Fibroblast of upper back skin (primary cell): ENCODE results near the gene CCDC120.
A peak's percentile ranks its signal among the peaks of the same experiment; 100 is the strongest.

Experiments
- DNase-seq: peaks from one replicate; pipeline ENCODE4 v3.0.0-alpha.2; 2013

Gene CCDC120

GRCh38 chrX:49102190-49102589 lies 43.4 kb downstream of the CCDC120 start:
- no peak for DNase-seq

- DNase-seq: no peak
Observed at GRCh38 chrX:49103637-49104036, 44.8 kb downstream of the CCDC120 start.

- DNase-seq: no peak
Observed at GRCh38 chrX:49106296-49106695, 47.5 kb downstream of the CCDC120 start.

- peak; percentile 28 for DNase-seq
Observed at GRCh38 chrX:49106930-49107329, 48.1 kb downstream of the CCDC120 start.

GRCh38 chrX:49108641-49109040 lies 49.8 kb downstream of the CCDC120 start:
- no peak for DNase-seq

- DNase-seq: no peak
Observed at GRCh38 chrX:49110417-49110816, 51.6 kb downstream of the CCDC120 start.

- DNase-seq: no peak
Observed at GRCh38 chrX:49111791-49112190, 53.0 kb downstream of the CCDC120 start.

- DNase-seq: no peak
Observed at GRCh38 chrX:49116076-49116475, 57.3 kb downstream of the CCDC120 start.

GRCh38 chrX:49116716-49117115 lies 57.9 kb downstream of the CCDC120 start:
- DNase-seq: no peak

GRCh38 chrX:49117581-49117980 lies 58.8 kb downstream of the CCDC120 start:
- no peak for DNase-seq
